ENCODE measurements around the gene LGR6. TPM values are rescaled to one million over a fixed set of nuclear protein-coding genes. Genes with fewer than 3 reads are reported as not detected.
A peak's percentile ranks its signal among the peaks of the same experiment; 100 is the strongest.
"Not testable (repeated sequence)": the region's sequence is repeated elsewhere in the genome, so short reads cannot be mapped to it uniquely, and the experiment has no call there.

Gene LGR6
- 10 to 100 TPM; 76.6 to 99.0 TPM for total RNA-seq

- no peaks in the 10 kb centered on the region for H3K36me3 ChIP-seq
- H3K27me3 ChIP-seq (replicated peaks; ENCODE audit: insufficient read depth) = no peaks in the 10 kb centered on the region
- H3K27ac ChIP-seq = peak within 1 kb of the TSS; percentile 87 to 97
- TF ChIP-seq CTCF (IDR thresholded peaks at IDR 0.05) = no peak
- H3K4me3 ChIP-seq = peak within 1 kb of the TSS; percentile 79
- no peaks in the 10 kb centered on the region for H3K9me3 ChIP-seq
- ATAC-seq (ENCODE audit: insufficient number of reproducible peaks, low FRiP score, low read depth) (no peak), DNase-seq (ENCODE audit: low spot score) (no peak)
- H3K4me1 ChIP-seq (ENCODE audit: control insufficient read depth in 1 of 2, low read depth in 2 of 2) = peaks cover 7 to 50% of the 10 kb centered on the region in 2 donors
Observed at GRCh38 chr1:202193614-202194327, at the start of gene LGR6. Gene LGR6 (plus strand): TSS chr1:202193799. CDS start chr1:202193990, 191 bp downstream.

DNA sequence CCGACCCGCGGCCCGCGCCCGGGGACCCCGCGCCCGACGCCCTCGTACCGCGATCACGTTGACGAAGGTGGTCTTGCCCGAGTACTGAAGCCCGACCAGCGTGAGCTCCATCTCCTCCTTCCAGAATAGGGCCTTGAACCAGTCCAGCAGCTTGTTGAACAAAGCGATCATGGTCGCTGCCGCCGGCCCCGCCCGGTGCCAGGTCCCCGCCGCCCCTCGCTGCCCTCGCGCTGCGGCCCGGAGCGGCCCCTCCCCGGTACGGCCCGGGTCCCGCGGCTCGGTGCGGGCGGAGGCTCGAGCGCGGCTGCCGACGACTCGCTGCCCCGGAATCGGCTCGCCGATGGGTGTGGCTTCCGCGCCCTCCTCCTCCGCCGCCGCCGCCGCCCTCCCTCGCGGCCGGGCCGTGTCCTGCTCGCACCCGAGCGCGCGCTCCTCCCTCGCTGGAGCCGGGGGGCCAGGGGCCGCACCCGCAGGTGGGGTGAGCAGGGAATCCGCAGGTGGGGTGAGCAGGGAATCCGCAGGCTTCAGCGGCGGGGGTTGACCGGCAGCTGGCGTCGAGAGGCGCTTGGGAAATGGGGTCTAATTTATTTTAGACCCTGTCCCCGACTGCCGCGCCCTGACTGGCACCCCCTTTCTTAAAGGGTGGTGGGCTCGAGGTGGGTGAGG lies 49.1 kb upstream of the LGR6 start, which contains the start of gene ARL8A:
Gene ARL8A, minus strand, starts transcription at position 336 of the 666 bp plus-strand sequence. Its CDS starts 165 bp downstream, at position 171.
- Histone ChIP-seq H3K27ac (peak within 1 kb of the TSS; percentile 85 to 86), H3K4me3 (peak within 1 kb of the TSS; percentile 93), H3K4me1 (ENCODE audit: control insufficient read depth in 1 of 2, low read depth in 2 of 2) (peaks cover 6 to 36% of the 10 kb centered on the region in 2 donors), H3K36me3 (no peaks in the 10 kb centered on the region), H3K9me3 (no peaks in the 10 kb centered on the region), H3K27me3 (replicated peaks; ENCODE audit: insufficient read depth) (no peaks in the 10 kb centered on the region)
- no peak for DNase-seq (ENCODE audit: low spot score)
- peak; percentile 49 for ATAC-seq (ENCODE audit: insufficient number of reproducible peaks, low FRiP score, low read depth)
- no peak for TF ChIP-seq CTCF (IDR thresholded peaks at IDR 0.05)

DNA sequence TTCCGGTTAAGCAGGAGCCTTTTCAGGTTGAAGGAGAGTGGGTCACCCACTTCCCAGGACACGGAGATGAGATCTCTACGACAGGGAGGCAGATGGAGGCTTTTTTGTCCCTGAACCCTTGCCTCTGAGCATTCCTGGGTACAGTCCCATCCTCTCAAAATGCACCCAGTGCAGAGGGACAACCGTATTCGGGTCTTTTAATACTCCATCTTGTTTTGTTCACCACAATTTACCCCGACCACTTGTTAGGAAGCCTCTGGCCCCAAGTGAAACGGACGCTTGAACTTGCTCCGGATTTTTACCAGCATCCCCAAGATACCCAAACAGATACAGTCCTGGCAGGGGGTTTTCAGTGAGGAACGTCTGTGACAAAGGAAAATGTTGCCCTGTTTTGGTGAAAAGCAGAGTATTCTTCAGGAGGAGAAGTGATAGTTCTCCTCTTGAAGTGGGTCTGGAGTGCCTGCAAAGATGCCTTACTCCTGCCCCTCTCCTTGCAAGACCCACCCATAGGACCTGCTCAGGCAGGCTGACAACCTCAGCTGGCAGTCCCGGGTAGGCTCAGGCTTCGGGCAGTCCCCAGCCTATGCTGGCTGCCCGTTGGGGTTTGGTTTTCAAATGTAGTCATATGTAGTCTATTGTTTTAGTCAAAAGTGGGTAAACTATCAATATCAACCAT lies 48.4 kb upstream of the LGR6 start:
- Histone ChIP-seq H3K4me1 (ENCODE audit: control insufficient read depth in 1 of 2, low read depth in 2 of 2) (peaks cover 6 to 36% of the 10 kb centered on the region in 2 donors), H3K36me3 (no peaks in the 10 kb centered on the region), H3K27ac (peak overlapping the region; percentile 85 to 86), H3K4me3 (peak overlapping the region; percentile 93), H3K27me3 (replicated peaks; ENCODE audit: insufficient read depth) (no peaks in the 10 kb centered on the region), H3K9me3 (no peaks in the 10 kb centered on the region)
- no peak for TF ChIP-seq CTCF (IDR thresholded peaks at IDR 0.05)
- no peak for DNase-seq (ENCODE audit: low spot score)
- ATAC-seq (ENCODE audit: insufficient number of reproducible peaks, low FRiP score, low read depth) = no peak

DNA sequence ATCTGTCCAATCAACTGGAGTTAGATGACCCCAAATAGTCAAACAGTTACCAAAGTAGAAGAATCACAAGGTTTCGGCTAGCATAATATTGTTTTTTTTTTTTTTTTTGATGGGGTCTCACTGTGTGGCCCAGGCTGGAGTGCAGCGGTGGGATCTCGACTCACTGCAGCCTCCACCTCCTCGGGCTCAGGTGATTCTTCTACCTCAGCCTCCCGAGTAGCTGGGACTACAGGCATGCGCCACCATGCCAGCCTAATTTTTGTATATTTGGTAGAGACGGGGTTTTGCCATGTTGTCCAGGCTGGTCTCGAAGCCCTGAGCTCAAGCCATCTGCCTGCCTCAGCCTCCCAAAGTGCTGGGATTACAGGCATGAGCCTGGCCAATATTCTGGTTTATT lies 47.9 kb upstream of the LGR6 start:
- not testable (repeated sequence) for ATAC-seq (ENCODE audit: insufficient number of reproducible peaks, low FRiP score, low read depth); H3K27me3 ChIP-seq (replicated peaks; ENCODE audit: insufficient read depth); H3K36me3 ChIP-seq; DNase-seq (ENCODE audit: low spot score); H3K9me3 ChIP-seq
- Histone ChIP-seq H3K4me3 (peak overlapping the region; percentile 93), H3K27ac (peak overlapping the region; percentile 85 to 86), H3K4me1 (ENCODE audit: control insufficient read depth in 1 of 2, low read depth in 2 of 2) (peaks cover 6 to 36% of the 10 kb centered on the region in 2 donors)

- Histone ChIP-seq H3K4me3 (no peak overlapping the region), H3K9me3 (no peaks in the 10 kb centered on the region), H3K36me3 (no peaks in the 10 kb centered on the region), H3K27ac (no peak overlapping the region), H3K4me1 (ENCODE audit: control insufficient read depth in 1 of 2, low read depth in 2 of 2) (peaks cover 6 to 33% of the 10 kb centered on the region in 2 donors), H3K27me3 (replicated peaks; ENCODE audit: insufficient read depth) (no peaks in the 10 kb centered on the region)
- no peak for TF ChIP-seq CTCF (IDR thresholded peaks at IDR 0.05)
- DNase-seq (ENCODE audit: low spot score) (no peak), ATAC-seq (ENCODE audit: insufficient number of reproducible peaks, low FRiP score, low read depth) (no peak)
Observed at GRCh38 chr1:202146279-202146678, 47.3 kb upstream of the LGR6 start.

All from thoracic aorta (tissue), 2 donors.